ENCODE data around the gene RYR2. TPM values are rescaled to one million over a fixed set of nuclear protein-coding genes. Genes with fewer than 3 reads are reported as not detected.
A peak's percentile ranks its signal among the peaks of the same experiment; 100 is the strongest.

RYR2 gene
- total RNA-seq, 6 donors from 2014 or later = 1.8 to 23.0 (median 3.7) TPM

- no peak for DNase-seq
- Histone ChIP-seq H3K27ac (no peak overlapping the region), H3K27me3 (no peaks in the 10 kb centered on the region), H3K9me3 (no peaks in the 10 kb centered on the region), H3K4me1 (no peaks in the 10 kb centered on the region), H3K4me3 (no peak overlapping the region), H3K36me3 (no peaks in the 10 kb centered on the region)
- TF ChIP-seq EP300 (IDR thresholded peaks at IDR 0.05) = no peak
- TF ChIP-seq POLR2A (IDR thresholded peaks at IDR 0.05) = no peak
- TF ChIP-seq CTCF (IDR thresholded peaks at IDR 0.05) = no peak
- no peak for TF ChIP-seq POLR2AphosphoS5 (IDR thresholded peaks at IDR 0.05)
- WGBS, 2 donors = 58 to 67% methylated on average over 1 of the region's 1 CpG
- no peak for ATAC-seq (ENCODE audit: low FRiP score in 2 of 2)
Measured at GRCh38 chr1:237249120-237249519, 207.1 kb downstream of the RYR2 start.

- H3K27ac ChIP-seq = no peak overlapping the region
- H3K4me3 ChIP-seq = no peak overlapping the region
- H3K9me3 ChIP-seq = no peaks in the 10 kb centered on the region
- no peaks in the 10 kb centered on the region for H3K4me1 ChIP-seq
- ATAC-seq (ENCODE audit: low FRiP score in 2 of 2) (no peak), DNase-seq (no peak)
- 63 to 65% methylated on average over 3 of the region's 3 CpGs for WGBS, 2 donors
- H3K36me3 ChIP-seq = no peaks in the 10 kb centered on the region
- TF ChIP-seq CTCF (IDR thresholded peaks at IDR 0.05) (no peak), POLR2AphosphoS5 (IDR thresholded peaks at IDR 0.05) (no peak), POLR2A (IDR thresholded peaks at IDR 0.05) (no peak), EP300 (IDR thresholded peaks at IDR 0.05) (no peak)
- H3K27me3 ChIP-seq = no peaks in the 10 kb centered on the region
Measured at GRCh38 chr1:237250055-237250454, 208.1 kb downstream of the RYR2 start.

- no peaks in the 10 kb centered on the region for H3K27me3 ChIP-seq
- no peak overlapping the region for H3K27ac ChIP-seq
- no peaks in the 10 kb centered on the region for H3K36me3 ChIP-seq
- TF ChIP-seq EP300 (IDR thresholded peaks at IDR 0.05) = no peak
- TF ChIP-seq POLR2AphosphoS5 (IDR thresholded peaks at IDR 0.05) = no peak
- no peak for TF ChIP-seq CTCF (IDR thresholded peaks at IDR 0.05)
- no peak for TF ChIP-seq POLR2A (IDR thresholded peaks at IDR 0.05)
- no peaks in the 10 kb centered on the region for H3K9me3 ChIP-seq
- 78 to 87% methylated on average over 1 of the region's 1 CpG for WGBS, 2 donors
- DNase-seq (no peak), ATAC-seq (ENCODE audit: low FRiP score in 2 of 2) (no peak)
- H3K4me3 ChIP-seq = no peak overlapping the region
- no peaks in the 10 kb centered on the region for H3K4me1 ChIP-seq
Measured at GRCh38 chr1:237255071-237255470, 213.1 kb downstream of the RYR2 start.

- Histone ChIP-seq H3K27me3 (no peaks in the 10 kb centered on the region), H3K36me3 (no peaks in the 10 kb centered on the region), H3K9me3 (no peaks in the 10 kb centered on the region), H3K4me3 (no peak overlapping the region), H3K27ac (peak overlapping the region in 1 of 4 donors; percentile 32), H3K4me1 (no peaks in the 10 kb centered on the region)
- TF ChIP-seq POLR2A (IDR thresholded peaks at IDR 0.05) (no peak), POLR2AphosphoS5 (IDR thresholded peaks at IDR 0.05) (no peak), CTCF (IDR thresholded peaks at IDR 0.05) (no peak), EP300 (IDR thresholded peaks at IDR 0.05) (no peak)
- ATAC-seq (ENCODE audit: low FRiP score in 2 of 2) (peak in 1 of 2 donors; percentile 65), DNase-seq (no peak)
Measured at GRCh38 chr1:237258871-237259270, 216.9 kb downstream of the RYR2 start.

- 77 to 78% methylated on average over 4 of the region's 4 CpGs for WGBS, 2 donors
- H3K4me1 ChIP-seq = no peaks in the 10 kb centered on the region
- no peak overlapping the region for H3K4me3 ChIP-seq
- no peak overlapping the region for H3K27ac ChIP-seq
- DNase-seq (no peak), ATAC-seq (ENCODE audit: low FRiP score in 2 of 2) (no peak)
- H3K9me3 ChIP-seq = no peaks in the 10 kb centered on the region
- no peaks in the 10 kb centered on the region for H3K27me3 ChIP-seq
- no peaks in the 10 kb centered on the region for H3K36me3 ChIP-seq
- TF ChIP-seq CTCF (IDR thresholded peaks at IDR 0.05) (no peak), POLR2AphosphoS5 (IDR thresholded peaks at IDR 0.05) (no peak), EP300 (IDR thresholded peaks at IDR 0.05) (no peak), POLR2A (IDR thresholded peaks at IDR 0.05) (no peak)
Measured at GRCh38 chr1:237261198-237261597, 219.2 kb downstream of the RYR2 start.
